DMS53 treated with DMSO at 0.1 percent for 48 hours (cell line): ENCODE results near the gene MAP1B.

Source experiments
- DNase-seq: peaks from one replicate; lab custom pipeline; 2025; ENCODE audit not compliant: unreplicated experiment; lab: John Stamatoyannopoulos, UW

Gene MAP1B

GRCh38 chr5:72221541-72221940 is 114.3 kb downstream of the MAP1B start:
- DNase-seq, result no peak

DNA sequence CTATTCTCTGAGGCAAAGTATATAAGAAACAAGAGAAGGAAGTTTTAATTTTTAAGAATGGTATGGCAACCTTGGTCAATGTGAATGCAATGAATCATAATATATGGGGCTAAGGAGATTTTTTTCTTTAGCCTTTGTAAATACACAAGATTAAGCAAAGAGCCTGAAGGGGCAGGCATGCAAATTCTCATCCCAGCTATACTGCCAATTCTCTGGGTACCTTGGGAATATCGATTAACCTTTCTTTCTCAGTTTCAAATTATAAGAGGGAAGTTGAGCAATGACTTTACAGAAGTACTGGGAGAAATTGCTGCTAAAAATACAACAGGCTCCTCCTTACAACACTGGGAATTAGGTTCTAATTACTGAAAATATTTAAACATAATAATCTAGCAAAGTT is 115.2 kb downstream of the MAP1B start:
- DNase-seq, result no peak

- no peak for DNase-seq
Observed at GRCh38 chr5:72223371-72223770, 116.1 kb downstream of the MAP1B start.

DNA sequence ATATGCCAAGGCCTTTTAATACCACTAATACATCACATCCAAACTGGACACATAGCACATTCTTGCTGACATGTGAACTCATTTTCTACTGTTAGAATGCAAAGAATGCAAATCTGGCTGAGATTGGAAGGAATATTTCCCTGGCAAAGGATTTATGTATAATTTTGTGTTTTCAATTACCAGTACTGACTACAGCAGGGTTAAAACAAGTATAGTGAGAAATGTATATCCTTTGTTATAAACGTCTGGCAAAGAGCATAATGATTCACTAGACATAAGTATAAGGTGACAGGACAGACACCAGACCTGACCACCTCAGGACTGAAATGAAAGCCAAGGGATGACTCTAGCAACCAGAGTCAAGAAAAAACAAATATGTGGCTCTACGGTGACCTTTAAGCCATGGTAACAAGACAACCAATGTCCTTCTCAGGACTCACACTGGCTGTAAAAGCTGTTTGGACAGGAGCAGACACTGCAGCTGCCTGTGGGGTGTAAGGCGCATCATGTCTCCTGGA is 117.7 kb downstream of the MAP1B start:
- DNase-seq, result no peak

DNA sequence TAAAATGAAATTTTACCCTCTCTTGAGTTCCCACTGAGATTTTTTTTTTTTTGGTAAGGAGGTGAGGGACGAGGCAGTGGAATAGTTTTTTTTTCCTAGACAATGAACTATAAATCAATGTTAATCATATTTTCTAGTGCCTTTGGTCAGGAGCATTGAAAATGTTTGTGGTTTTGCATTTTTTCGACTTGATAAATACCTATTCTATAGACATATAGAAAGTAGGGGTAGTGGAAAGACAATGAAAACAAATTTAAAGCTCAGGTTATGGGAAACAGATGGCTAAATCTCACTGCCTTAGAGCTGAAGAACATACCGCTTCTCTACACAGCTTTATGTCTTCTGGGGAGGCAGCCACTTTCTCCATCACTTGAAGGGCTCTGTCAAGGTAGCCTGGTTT is 118.5 kb downstream of the MAP1B start:
- no peak for DNase-seq

- DNase-seq, result no peak
Observed at GRCh38 chr5:72226950-72227349, 119.7 kb downstream of the MAP1B start.

- DNase-seq, result no peak
Observed at GRCh38 chr5:72228960-72229359, 121.7 kb downstream of the MAP1B start.

DNA sequence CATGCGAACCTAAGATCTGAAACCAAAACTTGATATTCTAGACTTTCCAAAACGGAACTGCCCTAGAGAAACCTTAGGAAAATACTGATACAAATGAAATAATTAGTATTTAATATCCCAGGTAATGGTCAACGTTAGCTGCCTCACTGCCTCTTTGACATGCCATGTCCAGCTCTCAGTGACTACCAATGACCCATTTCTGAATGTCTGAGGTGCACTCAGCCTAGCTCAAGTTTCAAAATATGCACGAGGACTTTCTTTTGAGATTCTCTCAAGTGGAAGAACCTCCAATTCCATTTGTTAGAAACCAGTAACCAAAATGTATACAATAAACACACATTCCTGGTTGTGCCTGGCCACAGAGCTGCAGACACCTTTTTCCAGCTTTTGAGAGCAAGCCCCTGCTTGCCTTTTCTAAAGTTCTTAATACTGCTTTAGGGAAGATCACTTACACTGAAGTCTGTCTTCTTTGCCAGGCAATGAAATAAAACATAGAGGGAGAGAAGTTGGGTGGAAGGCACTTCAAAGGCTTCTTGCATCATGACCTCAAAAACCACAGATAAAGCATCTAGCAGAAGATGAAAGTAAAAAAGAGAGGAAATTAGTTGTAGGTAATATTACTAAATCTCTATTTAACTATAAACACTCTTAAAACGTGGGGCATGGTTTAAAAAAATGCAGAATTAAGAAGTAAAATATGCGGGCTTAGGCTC is 124.9 kb downstream of the MAP1B start:
- DNase-seq, result no peak

DNA sequence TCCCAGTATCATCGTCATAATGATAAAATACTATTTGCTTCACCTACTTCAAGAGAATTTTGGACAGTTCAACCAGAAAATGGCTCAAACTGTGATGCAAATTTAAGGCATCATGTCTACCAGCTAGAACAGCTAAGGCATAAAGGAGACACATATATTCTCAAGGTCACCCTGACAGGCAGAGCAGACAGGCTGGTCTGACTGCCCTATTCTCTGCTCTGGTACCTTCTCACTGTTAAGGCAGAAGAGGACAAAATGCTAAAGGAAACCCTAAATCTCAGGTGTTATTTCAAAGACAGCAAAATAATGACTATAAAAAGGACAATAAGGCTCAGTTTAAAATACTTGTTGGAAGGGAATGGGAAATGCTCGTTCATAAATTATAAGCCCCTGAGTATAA is 125.6 kb downstream of the MAP1B start:
- no peak for DNase-seq

DNA sequence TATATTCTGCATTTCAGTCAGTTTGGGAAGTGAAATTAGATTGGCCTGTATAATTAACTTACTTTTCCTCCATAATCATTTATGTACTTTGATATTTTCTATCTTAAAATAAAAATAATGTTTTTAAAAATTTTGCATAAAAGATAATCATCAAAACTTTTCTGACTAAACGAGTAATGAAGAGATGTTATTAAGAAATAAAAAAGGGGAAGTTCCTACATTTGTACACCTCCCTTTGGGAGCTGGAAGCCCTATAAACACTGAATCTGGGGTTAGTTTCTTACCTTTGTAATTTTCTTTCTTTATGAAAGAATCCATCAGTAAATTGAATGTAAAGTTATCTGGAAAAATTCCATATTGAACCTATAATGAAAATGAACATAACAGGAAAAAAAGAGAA is 126.6 kb downstream of the MAP1B start:
- DNase-seq, result no peak

DNA sequence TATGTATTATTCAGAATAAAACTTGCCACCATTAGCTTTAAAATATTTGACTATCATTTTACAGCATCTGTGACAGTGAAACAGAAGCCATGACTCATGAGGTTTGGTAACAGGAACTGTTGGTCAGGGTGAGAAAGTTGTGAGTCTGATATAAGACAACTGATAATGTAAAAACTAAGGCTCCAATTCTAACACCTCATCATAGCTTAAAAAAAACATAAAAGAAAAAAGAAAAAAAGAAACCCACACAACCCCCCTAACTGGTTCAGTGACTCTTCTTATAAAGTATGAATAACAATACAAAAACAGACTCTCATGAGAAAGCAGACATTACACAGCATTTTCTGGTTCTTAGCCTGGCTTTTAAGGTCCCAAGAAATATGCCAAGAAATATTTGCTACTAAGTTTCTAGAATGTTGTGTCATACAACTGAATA is 127.0 kb downstream of the MAP1B start:
- DNase-seq, result no peak

DNA sequence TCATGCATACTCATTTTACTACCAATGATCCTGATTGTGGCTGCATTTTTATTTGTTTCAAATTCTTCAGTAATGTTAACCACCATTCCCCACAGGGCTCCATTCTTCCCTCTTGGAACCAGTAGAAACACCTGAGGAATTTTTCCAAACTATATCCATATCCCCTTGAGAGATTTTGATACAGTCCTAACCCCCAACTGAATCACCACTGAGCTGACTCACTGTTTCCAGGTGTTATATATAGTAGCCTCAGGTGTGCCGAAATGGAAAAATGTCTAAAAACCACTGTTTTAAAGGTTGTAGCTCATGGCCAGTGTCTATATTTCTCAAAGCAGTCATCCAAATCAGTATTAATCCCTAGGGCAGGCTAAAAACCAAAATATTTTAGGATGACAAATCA is 127.6 kb downstream of the MAP1B start:
- no peak for DNase-seq

GRCh38 chr5:72235725-72236124 is 128.4 kb downstream of the MAP1B start:
- DNase-seq, result no peak

GRCh38 chr5:72237415-72237814 is 130.1 kb downstream of the MAP1B start:
- DNase-seq, result no peak

DNA sequence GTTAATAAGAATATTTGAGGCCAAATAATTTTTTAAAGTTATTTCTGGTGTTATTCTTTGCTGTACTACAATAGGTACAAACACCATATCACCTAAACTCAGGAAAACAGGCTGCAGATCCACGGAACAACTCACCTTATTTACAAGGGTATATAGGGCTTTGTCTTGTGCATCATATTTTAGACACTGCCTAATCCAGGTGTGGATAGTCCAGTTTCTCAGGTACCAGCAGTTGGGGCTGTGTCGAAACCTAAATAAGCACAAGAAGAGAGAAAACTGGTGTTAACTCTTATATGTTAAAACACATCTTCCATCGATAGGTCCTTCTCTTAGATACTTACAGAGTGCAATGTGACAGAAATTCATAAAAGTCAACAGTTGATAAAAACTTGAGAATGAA is 130.6 kb downstream of the MAP1B start:
- DNase-seq, result no peak

DNA sequence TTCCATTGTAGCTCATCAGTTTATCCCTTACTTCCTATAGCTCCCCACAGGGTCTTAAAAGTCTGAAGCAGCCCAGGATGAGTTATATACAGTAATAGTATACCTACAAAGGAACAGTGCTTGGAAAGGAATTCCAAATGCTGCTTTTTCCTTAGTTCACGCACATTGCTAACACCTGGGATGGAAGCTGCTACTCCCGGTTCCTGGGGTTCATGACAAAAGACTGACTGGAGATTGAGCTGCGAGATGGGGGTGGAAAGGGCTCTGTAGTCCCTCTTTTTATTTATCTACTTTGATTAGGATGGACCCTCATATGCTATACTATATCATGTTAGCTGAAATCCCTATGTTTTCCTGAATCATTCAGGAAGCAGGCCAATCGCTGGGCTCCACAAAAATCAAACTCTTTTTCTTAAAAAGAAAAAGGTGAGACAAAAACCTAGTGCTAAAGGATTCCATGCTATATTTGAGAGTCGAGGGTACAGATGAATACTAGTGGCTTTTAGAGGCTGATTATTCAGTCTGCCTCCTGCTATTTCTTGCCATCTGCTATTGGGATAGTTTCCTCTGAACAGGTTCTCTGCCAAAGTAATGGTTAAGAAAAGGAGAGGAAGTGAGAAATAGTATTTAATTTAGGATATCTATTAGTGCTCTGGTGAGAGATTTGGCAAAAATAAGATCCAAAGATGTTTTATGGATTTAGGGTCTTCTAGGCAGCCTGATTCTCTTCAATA is 131.6 kb downstream of the MAP1B start:
- no peak for DNase-seq

- no peak for DNase-seq
Observed at GRCh38 chr5:72241346-72242003, 134.2 kb downstream of the MAP1B start.

DNA sequence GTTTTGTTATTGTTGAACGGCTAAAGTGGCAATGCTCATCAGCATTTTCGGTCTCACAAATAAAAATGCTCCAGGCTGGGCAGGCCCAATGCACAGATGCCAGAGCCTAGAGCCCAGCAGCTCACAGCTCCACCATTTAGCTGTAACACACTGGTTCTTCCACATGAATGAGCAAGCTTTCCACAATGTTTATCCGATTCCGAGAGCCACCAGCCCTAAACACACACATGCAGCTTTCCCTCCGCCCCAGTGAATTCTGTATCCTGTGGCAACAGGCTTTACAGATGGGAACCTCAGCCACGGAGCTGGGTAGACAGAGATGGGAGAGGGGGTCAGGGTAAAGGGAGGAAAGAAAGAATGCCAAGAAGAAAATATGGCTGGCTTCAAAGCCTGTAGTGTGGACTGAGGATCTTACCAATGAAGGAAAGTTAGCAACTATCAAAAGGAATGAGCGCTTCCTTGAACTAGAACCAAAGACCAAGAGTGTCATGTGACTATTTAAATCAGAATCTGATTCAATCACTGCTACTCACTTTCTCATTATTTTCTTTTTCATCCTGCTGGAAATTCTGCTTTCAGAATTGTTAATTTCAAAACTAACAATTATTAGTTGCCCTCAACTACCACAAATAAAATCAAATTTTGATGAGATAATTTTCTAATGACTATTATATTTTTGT is 135.7 kb downstream of the MAP1B start:
- DNase-seq, result no peak

- DNase-seq, result no peak
Observed at GRCh38 chr5:72243706-72244105, 136.4 kb downstream of the MAP1B start.

GRCh38 chr5:72244862-72245371 is 137.6 kb downstream of the MAP1B start:
- peak; percentile 37 for DNase-seq

DNA sequence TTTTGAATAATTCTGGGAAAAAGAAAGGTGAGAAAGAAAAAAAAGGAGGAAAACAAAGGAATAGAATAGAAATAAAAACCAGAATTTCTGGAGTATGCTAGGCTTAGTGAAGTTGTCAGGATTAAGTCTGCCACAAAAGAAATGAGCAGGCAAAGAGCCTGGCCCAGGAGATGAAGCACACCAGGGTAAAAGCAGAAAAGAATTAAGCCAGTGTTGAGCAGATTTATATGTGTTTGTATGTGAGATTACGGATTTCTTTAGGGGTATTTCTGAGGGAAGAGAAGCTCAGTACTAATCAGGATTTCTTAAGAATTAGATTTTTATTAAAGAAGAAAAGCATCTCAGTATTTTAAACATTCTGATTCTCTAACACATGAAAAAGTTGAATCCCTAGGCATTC is 138.3 kb downstream of the MAP1B start:
- no peak for DNase-seq
